AG09319 (cell line): Measurements from ENCODE around the gene ATF6B.

Experiments used
- DNase-seq: peaks from one replicate; pipeline ENCODE4 v3.0.0-alpha.2; 2010; ENCODE audit warnings: low read depth; ENCODE audit errors: extremely low read depth
- TF ChIP-seq, protein P1 (sequence below): IDR thresholded peaks from 2 replicates; pipeline ENCODE4 v1.5.1; 2011; ENCODE audit warnings: low read depth, mild to moderate bottlenecking, inconsistent platforms, low read length, moderate library complexity

ATF6B gene

DNA sequence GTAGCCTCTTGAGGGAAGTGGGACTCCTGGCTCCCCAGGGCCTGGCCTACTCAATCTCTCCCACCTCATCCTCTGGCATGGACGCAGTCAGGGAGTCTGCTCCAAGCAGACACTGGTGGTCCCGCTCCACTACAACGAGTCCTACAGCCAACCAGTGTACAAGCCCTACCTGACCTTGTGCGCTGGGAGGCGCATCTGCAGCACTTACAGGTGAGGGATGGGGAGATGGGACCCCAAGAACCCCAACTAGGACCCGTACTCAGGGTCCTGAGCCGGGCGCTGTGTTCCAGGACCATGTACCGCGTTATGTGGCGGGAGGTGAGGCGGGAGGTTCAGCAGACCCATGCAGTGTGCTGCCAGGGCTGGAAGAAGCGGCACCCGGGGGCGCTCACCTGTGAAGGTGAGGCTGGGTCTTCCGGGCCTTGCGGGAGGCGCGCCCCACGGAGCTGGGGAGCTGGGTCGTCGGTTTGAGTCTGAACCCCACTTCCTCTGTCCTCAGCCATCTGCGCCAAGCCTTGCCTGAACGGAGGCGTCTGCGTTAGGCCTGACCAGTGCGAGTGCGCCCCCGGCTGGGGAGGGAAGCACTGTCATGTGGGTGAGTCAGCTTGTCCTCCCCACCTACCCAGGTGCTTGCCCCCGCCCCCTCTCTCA, 38.5 kb upstream of the ATF6B start:
- no peak for DNase-seq
- TF ChIP-seq, protein P1, sequence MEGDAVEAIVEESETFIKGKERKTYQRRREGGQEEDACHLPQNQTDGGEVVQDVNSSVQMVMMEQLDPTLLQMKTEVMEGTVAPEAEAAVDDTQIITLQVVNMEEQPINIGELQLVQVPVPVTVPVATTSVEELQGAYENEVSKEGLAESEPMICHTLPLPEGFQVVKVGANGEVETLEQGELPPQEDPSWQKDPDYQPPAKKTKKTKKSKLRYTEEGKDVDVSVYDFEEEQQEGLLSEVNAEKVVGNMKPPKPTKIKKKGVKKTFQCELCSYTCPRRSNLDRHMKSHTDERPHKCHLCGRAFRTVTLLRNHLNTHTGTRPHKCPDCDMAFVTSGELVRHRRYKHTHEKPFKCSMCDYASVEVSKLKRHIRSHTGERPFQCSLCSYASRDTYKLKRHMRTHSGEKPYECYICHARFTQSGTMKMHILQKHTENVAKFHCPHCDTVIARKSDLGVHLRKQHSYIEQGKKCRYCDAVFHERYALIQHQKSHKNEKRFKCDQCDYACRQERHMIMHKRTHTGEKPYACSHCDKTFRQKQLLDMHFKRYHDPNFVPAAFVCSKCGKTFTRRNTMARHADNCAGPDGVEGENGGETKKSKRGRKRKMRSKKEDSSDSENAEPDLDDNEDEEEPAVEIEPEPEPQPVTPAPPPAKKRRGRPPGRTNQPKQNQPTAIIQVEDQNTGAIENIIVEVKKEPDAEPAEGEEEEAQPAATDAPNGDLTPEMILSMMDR = no peak; the same call in 1 of the 2 replicates

DNA sequence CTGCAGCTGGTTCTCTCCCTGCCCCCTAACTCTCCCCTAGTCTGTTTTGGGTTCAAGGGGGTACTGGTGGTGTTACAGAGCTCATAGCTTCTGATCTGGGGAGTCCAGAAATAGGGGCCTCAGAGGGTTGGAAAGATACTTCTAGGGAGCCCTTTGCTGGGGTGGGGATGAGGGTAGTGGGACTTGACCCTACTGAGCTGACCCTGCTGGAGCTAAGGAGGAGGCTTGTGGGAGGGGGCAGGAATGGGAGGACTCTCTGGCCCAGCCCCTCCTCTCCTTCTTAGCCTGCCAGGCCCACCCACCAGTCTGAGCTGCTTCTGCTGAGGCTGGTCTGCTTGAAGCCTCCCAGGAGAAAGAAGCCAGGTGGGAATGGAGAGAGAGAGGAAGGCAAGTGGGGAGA, 36.2 kb upstream of the ATF6B start, which contains the start of gene EGFL8:
Gene EGFL8, plus strand, starts transcription at position 301 of the 400 bp plus-strand sequence. CDS start 1,571 bp downstream, outside the sequence.
- DNase-seq = no peak
- TF ChIP-seq, protein P1 = no peak

DNA sequence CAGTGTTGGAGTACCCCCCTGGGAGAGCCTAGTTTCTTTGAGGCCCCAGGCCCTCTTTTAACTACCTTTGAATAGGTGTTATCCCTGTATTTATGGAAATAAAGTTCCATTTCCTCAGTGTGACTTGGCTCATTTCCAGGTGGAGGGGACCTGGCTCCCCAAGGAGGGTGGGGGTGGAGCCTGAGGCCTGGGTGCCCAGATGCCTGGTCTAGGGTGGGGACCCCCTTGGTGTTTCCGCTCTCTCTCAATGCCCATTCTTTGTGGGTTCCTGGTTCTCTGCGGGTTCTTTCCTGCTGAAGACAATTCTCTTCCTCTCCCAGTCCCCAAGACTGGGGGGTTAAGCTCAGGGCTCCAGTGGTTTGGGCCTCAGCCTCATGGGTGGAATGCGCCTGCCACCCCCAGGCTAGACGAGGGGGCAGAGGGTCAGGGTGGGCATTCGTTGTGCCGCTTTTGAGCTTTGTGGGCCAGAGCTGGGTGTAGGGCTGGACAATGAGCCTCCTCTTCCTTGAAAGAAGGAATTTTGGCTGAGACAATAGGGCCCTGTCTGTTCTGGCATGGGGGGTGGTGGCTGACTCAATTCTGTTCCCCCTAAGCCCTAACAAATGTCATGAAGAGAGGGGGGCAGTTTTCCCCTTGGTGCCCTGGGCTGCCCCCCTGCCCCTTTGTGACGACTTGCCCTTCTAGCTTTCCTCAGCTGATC, 35.7 kb upstream of the ATF6B start:
- DNase-seq = no peak

DNA sequence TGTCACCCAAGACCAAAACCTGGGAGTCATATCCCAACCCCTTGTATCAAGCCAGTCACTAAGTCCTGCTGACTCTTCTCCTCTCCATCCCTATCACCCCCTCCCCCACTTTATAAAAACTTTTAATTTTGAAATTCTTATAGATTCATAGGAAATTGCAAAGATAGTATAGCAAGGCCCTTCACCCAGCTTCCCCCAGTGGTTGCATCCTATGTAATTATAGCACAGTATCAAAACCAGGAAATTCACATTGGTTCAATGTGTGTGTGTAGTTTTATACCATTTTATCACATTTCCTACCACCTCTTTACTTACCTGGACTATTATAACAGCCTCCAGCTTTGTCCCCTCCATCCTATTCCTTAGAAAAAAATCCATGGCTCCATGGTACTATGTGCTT, 30.0 kb upstream of the ATF6B start:
- TF ChIP-seq, protein P1 = no peak

More for the DNA sequence above, 35.7 kb upstream of the ATF6B start:
- TF ChIP-seq, protein P1 = no peak

DNA sequence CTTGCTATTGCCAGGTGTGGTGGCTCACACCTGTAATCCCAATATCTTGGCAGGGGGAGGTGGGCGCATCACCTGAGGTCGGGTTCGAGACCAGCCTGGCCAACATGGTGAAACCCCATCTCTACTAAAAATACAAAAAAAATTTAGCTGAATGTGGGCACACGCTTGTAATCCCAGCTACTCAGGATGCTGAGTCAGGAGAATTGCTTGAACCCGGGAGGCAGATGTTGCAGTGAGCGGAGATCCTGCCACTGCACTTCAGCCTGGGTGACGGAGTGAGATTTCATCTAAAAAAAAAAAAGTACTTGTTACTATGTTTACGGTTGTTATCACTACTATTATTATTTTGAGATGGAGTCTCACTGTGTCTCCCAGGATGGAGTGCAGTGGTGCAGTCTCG, 28.8 kb upstream of the ATF6B start:
- DNase-seq = no peak
- TF ChIP-seq, protein P1 = no peak

More for the DNA sequence above, 30.0 kb upstream of the ATF6B start:
- DNase-seq = no peak

DNA sequence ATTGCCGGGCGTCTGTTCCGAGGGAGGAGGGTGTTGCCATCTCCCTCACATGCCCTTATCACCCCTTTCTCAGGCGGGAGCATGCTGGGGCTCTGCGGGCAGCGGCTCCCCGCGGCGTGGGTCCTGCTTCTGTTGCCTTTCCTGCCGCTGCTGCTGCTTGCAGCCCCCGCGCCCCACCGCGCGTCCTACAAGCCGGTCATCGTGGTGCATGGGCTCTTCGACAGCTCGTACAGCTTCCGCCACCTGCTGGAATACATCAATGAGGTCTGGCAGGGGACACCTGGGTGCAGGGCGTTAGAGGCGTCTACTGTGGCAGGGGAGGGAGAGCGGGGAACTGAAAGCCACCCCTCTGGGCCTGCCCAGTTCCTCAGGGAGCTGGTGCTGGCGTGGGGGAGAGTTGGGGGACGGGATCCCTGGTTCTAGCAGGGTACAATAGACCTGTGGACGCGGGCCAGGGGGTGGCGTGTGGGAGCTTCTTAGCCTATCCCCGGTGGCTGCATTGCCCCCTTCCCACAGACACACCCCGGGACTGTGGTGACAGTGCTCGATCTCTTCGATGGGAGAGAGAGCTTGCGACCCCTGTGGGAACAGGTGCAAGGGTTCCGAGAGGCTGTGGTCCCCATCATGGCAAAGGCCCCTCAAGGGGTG, 26.6 kb upstream of the ATF6B start:
- TF ChIP-seq, protein P1 = peak; percentile 61
- no peak for DNase-seq
